IPS DF 6.9 (cell line): Measurements from ENCODE around the gene GUCY2F.

Experiments
- DNase-seq: peaks from one replicate; pipeline ENCODE4 v3.0.0-alpha.2; 2013; ENCODE audit warnings: low read depth, low spot score
- H3K27ac ChIP-seq: one replicate; pipeline ENCODE4 v1.5.1; 2013; ENCODE audit warnings: low read length, control low read depth
- H3K27me3 ChIP-seq: 2 replicates; pipeline ENCODE4 v1.6.1; 2013; ENCODE audit warnings: mild to moderate bottlenecking, low read length; ENCODE audit not compliant: control insufficient read depth, insufficient read depth
- H3K36me3 ChIP-seq: 2 replicates; pipeline ENCODE4 v1.6.1; 2013; ENCODE audit warnings: low read length; ENCODE audit not compliant: control insufficient read depth, insufficient read depth
- H3K4me1 ChIP-seq: 2 replicates; pipeline ENCODE4 v1.6.1; 2013; ENCODE audit warnings: low read length; ENCODE audit not compliant: control insufficient read depth, insufficient read depth
- H3K4me3 ChIP-seq: 2 replicates; pipeline ENCODE4 v1.5.1; 2013; ENCODE audit warnings: mild to moderate bottlenecking, low read length
- H3K9me3 ChIP-seq: 2 replicates; pipeline ENCODE4 v1.6.1; 2013; ENCODE audit warnings: low read length, inconsistent platforms; ENCODE audit not compliant: control insufficient read depth, insufficient read depth
- WGBS: extraction: QIAGEN DNeasy Blood & Tissue Kit; methylation state at CpG from one replicate; pipeline ENCODE4 v1.1.7; 2013; ENCODE audit warnings: mixed read lengths, missing lambda C conversion rate; ENCODE audit not compliant: insufficient read length, insufficient coverage; 5-methylcytosine and 5-hydroxymethylcytosine counted together

Gene GUCY2F

GRCh38 chrX:109372716-109373115 lies 109.2 kb downstream of the GUCY2F start:
- WGBS = no CpG with 5 or more reads among the region's 2 CpGs
- Histone ChIP-seq H3K4me3 (no peak overlapping the region), H3K9me3 (no peaks in the 10 kb centered on the region), H3K27ac (no peak overlapping the region), H3K36me3 (no peaks in the 10 kb centered on the region), H3K4me1 (no peaks in the 10 kb centered on the region), H3K27me3 (no peaks in the 10 kb centered on the region)
- no peak for DNase-seq

- no peaks in the 10 kb centered on the region for H3K36me3 ChIP-seq
- H3K9me3 ChIP-seq = no peaks in the 10 kb centered on the region
- no peak overlapping the region for H3K4me3 ChIP-seq
- H3K4me1 ChIP-seq = no peaks in the 10 kb centered on the region
- no peaks in the 10 kb centered on the region for H3K27me3 ChIP-seq
- no peak for DNase-seq
- H3K27ac ChIP-seq = no peak overlapping the region
- WGBS = no CpG with 5 or more reads among the region's 1 CpG
Measured at GRCh38 chrX:109372291-109372690, 109.6 kb downstream of the GUCY2F start.

- no peak for DNase-seq
- Histone ChIP-seq H3K27me3 (no peaks in the 10 kb centered on the region), H3K27ac (no peak overlapping the region), H3K4me1 (no peaks in the 10 kb centered on the region), H3K9me3 (no peaks in the 10 kb centered on the region), H3K36me3 (no peaks in the 10 kb centered on the region), H3K4me3 (no peak overlapping the region)
- no CpG with 5 or more reads among the region's 4 CpGs for WGBS
Measured at GRCh38 chrX:109362101-109362500, 119.8 kb downstream of the GUCY2F start.

- Histone ChIP-seq H3K27me3 (no peaks in the 10 kb centered on the region), H3K9me3 (no peaks in the 10 kb centered on the region), H3K36me3 (no peaks in the 10 kb centered on the region), H3K4me1 (no peaks in the 10 kb centered on the region), H3K27ac (no peak overlapping the region), H3K4me3 (no peak overlapping the region)
- DNase-seq = no peak
- no CpG with 5 or more reads among the region's 3 CpGs for WGBS
Measured at GRCh38 chrX:109360301-109360700, 121.6 kb downstream of the GUCY2F start.

GRCh38 chrX:109357706-109358105 lies 124.2 kb downstream of the GUCY2F start:
- H3K36me3 ChIP-seq = no peaks in the 10 kb centered on the region
- no peak for DNase-seq
- no peak overlapping the region for H3K27ac ChIP-seq
- H3K27me3 ChIP-seq = no peaks in the 10 kb centered on the region
- no peak overlapping the region for H3K4me3 ChIP-seq
- H3K4me1 ChIP-seq = no peaks in the 10 kb centered on the region
- no CpG with 5 or more reads among the region's 3 CpGs for WGBS
- no peaks in the 10 kb centered on the region for H3K9me3 ChIP-seq

- no peaks in the 10 kb centered on the region for H3K27me3 ChIP-seq
Measured at GRCh38 chrX:109356684-109357083, 125.2 kb downstream of the GUCY2F start.

GRCh38 chrX:109352066-109352588 lies 129.8 kb downstream of the GUCY2F start:
- no peaks in the 10 kb centered on the region for H3K36me3 ChIP-seq
- no CpG with 5 or more reads among the region's 4 CpGs for WGBS
- no peak for DNase-seq
- H3K27ac ChIP-seq = no peak overlapping the region
- no peak overlapping the region for H3K4me3 ChIP-seq
- no peaks in the 10 kb centered on the region for H3K9me3 ChIP-seq
- H3K4me1 ChIP-seq = no peaks in the 10 kb centered on the region
- H3K27me3 ChIP-seq = no peaks in the 10 kb centered on the region

More at GRCh38 chrX:109356684-109357083, 125.2 kb downstream of the GUCY2F start:
- Histone ChIP-seq H3K36me3 (no peaks in the 10 kb centered on the region), H3K4me3 (no peak overlapping the region), H3K4me1 (no peaks in the 10 kb centered on the region), H3K9me3 (no peaks in the 10 kb centered on the region), H3K27ac (no peak overlapping the region)
- DNase-seq = no peak
- no CpG with 5 or more reads among the region's 3 CpGs for WGBS

- H3K9me3 ChIP-seq = no peaks in the 10 kb centered on the region
- H3K36me3 ChIP-seq = no peaks in the 10 kb centered on the region
- H3K27me3 ChIP-seq = no peaks in the 10 kb centered on the region
- WGBS = no CpG with 5 or more reads among the region's 3 CpGs
- no peak overlapping the region for H3K27ac ChIP-seq
- H3K4me1 ChIP-seq = no peaks in the 10 kb centered on the region
- DNase-seq = no peak
- H3K4me3 ChIP-seq = no peak overlapping the region
Measured at GRCh38 chrX:109351557-109351956, 130.3 kb downstream of the GUCY2F start.

- H3K27ac ChIP-seq = no peak overlapping the region
- DNase-seq = no peak
- no peaks in the 10 kb centered on the region for H3K9me3 ChIP-seq
- no peaks in the 10 kb centered on the region for H3K36me3 ChIP-seq
- H3K4me1 ChIP-seq = no peaks in the 10 kb centered on the region
- WGBS = no CpG with 5 or more reads among the region's 4 CpGs
- H3K27me3 ChIP-seq = no peaks in the 10 kb centered on the region
- no peak overlapping the region for H3K4me3 ChIP-seq
Measured at GRCh38 chrX:109350551-109350950, 131.3 kb downstream of the GUCY2F start.

- H3K36me3 ChIP-seq = no peaks in the 10 kb centered on the region
- H3K27me3 ChIP-seq = no peaks in the 10 kb centered on the region
- no peaks in the 10 kb centered on the region for H3K4me1 ChIP-seq
- H3K9me3 ChIP-seq = no peaks in the 10 kb centered on the region
- no peak overlapping the region for H3K27ac ChIP-seq
- H3K4me3 ChIP-seq = no peak overlapping the region
- no peak for DNase-seq
Measured at GRCh38 chrX:109350051-109350450, 131.8 kb downstream of the GUCY2F start.

GRCh38 chrX:109347632-109348031 lies 134.3 kb downstream of the GUCY2F start:
- no CpG with 5 or more reads among the region's 3 CpGs for WGBS
- no peaks in the 10 kb centered on the region for H3K4me1 ChIP-seq
- H3K36me3 ChIP-seq = no peaks in the 10 kb centered on the region
- no peak overlapping the region for H3K27ac ChIP-seq
- no peak overlapping the region for H3K4me3 ChIP-seq
- no peak for DNase-seq
- no peaks in the 10 kb centered on the region for H3K27me3 ChIP-seq
- no peaks in the 10 kb centered on the region for H3K9me3 ChIP-seq
